H9 (cell line): Measurements from ENCODE around the gene ETV4. TPM values are rescaled to one million over a fixed set of nuclear protein-coding genes. Genes with fewer than 3 reads are reported as not detected.

Experiments
- DNase-seq: peaks from one replicate; pipeline ENCODE4 v3.0.0-alpha.2; 2017
- H2AFZ ChIP-seq: one replicate; pipeline ENCODE4 v1.6.1; 2013; ENCODE audit warnings: mild to moderate bottlenecking, low read length, control low read depth, moderate library complexity
- H2AK5ac ChIP-seq: 2 replicates; pipeline ENCODE4 v1.6.1; 2013; ENCODE audit warnings: low read length, control low read depth, mixed read lengths; ENCODE audit not compliant: insufficient read length
- H2BK120ac ChIP-seq: one replicate; pipeline ENCODE4 v1.6.1; 2013; ENCODE audit warnings: low read depth, mild to moderate bottlenecking, low read length, control low read depth, inconsistent platforms; ENCODE audit not compliant: poor library complexity, severe bottlenecking
- H2BK12ac ChIP-seq: 2 replicates; pipeline ENCODE4 v1.6.1; 2013; ENCODE audit warnings: low read length, control low read depth, mixed read lengths, low read depth; ENCODE audit not compliant: insufficient read length
- H2BK15ac ChIP-seq: 2 replicates; pipeline ENCODE4 v1.6.1; 2013; ENCODE audit warnings: low read depth, low read length, control low read depth
- H2BK20ac ChIP-seq: one replicate; pipeline ENCODE4 v1.6.1; 2013; ENCODE audit warnings: low read depth, mild to moderate bottlenecking, low read length, control low read depth, inconsistent platforms; ENCODE audit not compliant: poor library complexity, severe bottlenecking
- H2BK5ac ChIP-seq: 2 replicates; pipeline ENCODE4 v1.6.1; 2013; ENCODE audit warnings: low read length, control low read depth, mixed read lengths; ENCODE audit not compliant: insufficient read length
- H3K14ac ChIP-seq: 2 replicates; pipeline ENCODE4 v1.6.1; 2013; ENCODE audit warnings: low read length, control low read depth; ENCODE audit not compliant: insufficient read depth
- H3K18ac ChIP-seq: 2 replicates; pipeline ENCODE4 v1.6.1; 2013; ENCODE audit warnings: low read depth, mild to moderate bottlenecking, mixed read lengths, low read length, control low read depth; ENCODE audit not compliant: insufficient read length
- H3K23ac ChIP-seq: 2 replicates; pipeline ENCODE4 v1.6.1; 2013; ENCODE audit warnings: low read length, control low read depth, mixed read lengths, low read depth; ENCODE audit not compliant: insufficient read length
- H3K23me2 ChIP-seq: 2 replicates; pipeline ENCODE4 v1.6.1; 2013; ENCODE audit warnings: low read depth, mild to moderate bottlenecking, mixed read lengths, low read length, control low read depth; ENCODE audit not compliant: insufficient read length, poor library complexity, severe bottlenecking
- H3K27ac ChIP-seq: 2 replicates; pipeline ENCODE4 v1.5.1; 2013; ENCODE audit warnings: low read length, control low read depth, mixed read lengths, low read depth; ENCODE audit not compliant: insufficient read length
- H3K27me3 ChIP-seq: 2 replicates; pipeline ENCODE4 v1.6.1; 2013; ENCODE audit warnings: low read length, control low read depth, inconsistent platforms; ENCODE audit not compliant: insufficient read depth
- H3K4ac ChIP-seq: 2 replicates; pipeline ENCODE4 v1.6.1; 2013; ENCODE audit warnings: low read depth, mild to moderate bottlenecking, control low read depth, inconsistent platforms, low read length, moderate library complexity
- H3K4me1 ChIP-seq: 2 replicates; pipeline ENCODE4 v1.6.1; 2013; ENCODE audit warnings: low read length, control low read depth, inconsistent platforms; ENCODE audit not compliant: insufficient read depth
- H3K4me2 ChIP-seq: 2 replicates; pipeline ENCODE4 v1.6.1; 2013; ENCODE audit warnings: low read length, control low read depth, mixed read lengths; ENCODE audit not compliant: insufficient read length, insufficient read depth
- H3K56ac ChIP-seq: 2 replicates; pipeline ENCODE4 v1.6.1; 2013; ENCODE audit warnings: low read depth, mild to moderate bottlenecking, mixed read lengths, low read length, control low read depth; ENCODE audit not compliant: insufficient read length
- H3K79me1 ChIP-seq: 2 replicates; pipeline ENCODE4 v1.6.1; 2013; ENCODE audit warnings: low read depth, mild to moderate bottlenecking, moderate library complexity, low read length, control low read depth, inconsistent platforms; ENCODE audit not compliant: insufficient read depth, poor library complexity, severe bottlenecking
- H3K79me2 ChIP-seq: 2 replicates; pipeline ENCODE4 v1.6.1; 2013; ENCODE audit warnings: low read length, control low read depth, inconsistent platforms; ENCODE audit not compliant: insufficient read depth
- H3K9ac ChIP-seq: 2 replicates; pipeline ENCODE4 v1.6.1; 2013; ENCODE audit warnings: low read length, control low read depth, mixed read lengths; ENCODE audit not compliant: insufficient read length; ENCODE audit errors: extremely low read depth
- H3K9me3 ChIP-seq: one replicate; pipeline ENCODE4 v1.6.1; 2013; ENCODE audit warnings: low read depth, low read length, inconsistent platforms; ENCODE audit not compliant: control insufficient read depth
- H3T11ph ChIP-seq: one replicate; pipeline ENCODE4 v1.6.1; 2013; ENCODE audit warnings: mild to moderate bottlenecking, low read length, control low read depth, inconsistent platforms
- H4K20me1 ChIP-seq: one replicate; pipeline ENCODE4 v1.6.1; 2013; ENCODE audit not compliant: control insufficient read depth, insufficient read length, insufficient read depth
- H4K5ac ChIP-seq: 2 replicates; pipeline ENCODE4 v1.6.1; 2013; ENCODE audit warnings: low read depth, mild to moderate bottlenecking, mixed read lengths, low read length, control low read depth; ENCODE audit not compliant: insufficient read length
- H4K8ac ChIP-seq: replicated peaks from 2 replicates; pipeline ENCODE4 v1.6.1; 2013; ENCODE audit warnings: low read length, control low read depth, mixed read lengths, low read depth; ENCODE audit not compliant: insufficient read length
- H4K91ac ChIP-seq: 2 replicates; pipeline ENCODE4 v1.6.1; 2013; ENCODE audit warnings: low read depth, mild to moderate bottlenecking, moderate library complexity, mixed read lengths, low read length, control low read depth; ENCODE audit not compliant: insufficient read length
- H3K27ac Mint-ChIP-seq, 3 experiments: 2 replicates in 2 of 3; 3 replicates in 1 of 3; pipeline ENCODE4 v1.8.0; 2020 to 2021; ENCODE audit warnings: mixed read lengths in 3 of 3, mild to moderate bottlenecking in 1 of 3, moderate library complexity in 1 of 3
- H3K27me3 Mint-ChIP-seq: 2 replicates; pipeline ENCODE4 v1.8.0; 2021; ENCODE audit warnings: low read depth, mild to moderate bottlenecking, moderate library complexity, mixed read lengths
- H3K36me3 Mint-ChIP-seq, 3 experiments: 2 replicates in 2 of 3; 3 replicates in 1 of 3; pipeline ENCODE4 v1.8.0; 2020 to 2021; ENCODE audit warnings: low read depth in 3 of 3, mixed read lengths in 3 of 3; ENCODE audit not compliant: insufficient read depth in 1 of 3
- H3K4me1 Mint-ChIP-seq, 2 experiments: 2 replicates each; pipeline ENCODE4 v1.8.0; 2020; ENCODE audit warnings: mixed read lengths in 2 of 2
- H3K4me3 Mint-ChIP-seq, 2 experiments: 2 replicates in 1 of 2; 3 replicates in 1 of 2; pipeline ENCODE4 v1.8.0; 2020 to 2021; ENCODE audit warnings: mild to moderate bottlenecking in 2 of 2, mixed read lengths in 2 of 2, moderate library complexity in 1 of 2
- H3K9me3 Mint-ChIP-seq, 2 experiments: 2 replicates in 1 of 2; 3 replicates in 1 of 2; pipeline ENCODE4 v1.8.0; 2020; ENCODE audit warnings: mild to moderate bottlenecking in 2 of 2, mixed read lengths in 2 of 2, moderate library complexity in 1 of 2
- WGBS: extraction: QIAGEN DNeasy Blood & Tissue Kit; methylation state at CpG from one replicate; pipeline ENCODE4 v1.1.7; 2013; ENCODE audit warnings: missing lambda C conversion rate, low lambda C conversion rate, mixed read lengths; ENCODE audit not compliant: insufficient read length; ENCODE audit errors: extremely low coverage; 5-methylcytosine and 5-hydroxymethylcytosine counted together
- total RNA-seq: library from RNA; stranded (reverse); gene quantifications from 2 replicates; pipeline ENCODE4 v1.2.1, GENCODE V29; 2021
- TF ChIP-seq, protein P1 (sequence below): fragments of 200-600 bp; sonication (generic); conservative IDR thresholded peaks from 3 replicates; pipeline ENCODE4 v1.8.0; 2021; ENCODE audit warnings: antibody characterized with exemption, mild to moderate bottlenecking

Gene ETV4
- total RNA-seq, 1 experiment from 2014 or later = 74.4 TPM

DNA sequence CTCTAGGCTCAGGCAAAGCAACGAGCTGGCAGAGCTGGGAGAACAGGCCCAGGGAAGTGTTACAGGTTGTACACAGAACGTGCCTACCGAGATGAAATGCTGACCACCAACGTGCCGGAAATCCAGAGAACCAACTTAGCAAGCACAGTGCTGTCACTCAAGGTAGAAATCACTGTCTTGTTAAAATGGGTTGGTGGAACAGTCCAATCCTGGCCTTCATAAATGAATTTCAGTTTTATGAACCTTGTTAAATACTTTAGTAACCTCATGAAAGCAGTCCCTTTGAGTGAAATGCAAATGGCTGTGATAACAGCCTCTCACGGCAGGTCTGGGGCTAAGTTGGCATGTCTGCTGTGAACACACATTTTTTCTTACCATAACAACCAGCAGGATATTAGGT lies 29.0 kb downstream of the ETV4 start:
- no peak overlapping the region for H3K23ac ChIP-seq
- H3K4ac ChIP-seq = no peak overlapping the region
- no peaks in the 10 kb centered on the region for H3K4me1 ChIP-seq
- H3K23me2 ChIP-seq = no peaks in the 10 kb centered on the region
- peaks cover 22 to 86% (median 76%) of the 10 kb centered on the region in 3 experiments for H3K36me3 Mint-ChIP-seq
- no peaks in the 10 kb centered on the region for H3K27me3 Mint-ChIP-seq
- peaks cover 0 to 2% of the 10 kb centered on the region in 2 experiments; a peak in 2 of 4 replicates for H3K4me1 Mint-ChIP-seq
- H3K56ac ChIP-seq = no peak overlapping the region
- H3K79me1 ChIP-seq = no peaks in the 10 kb centered on the region
- H2BK120ac ChIP-seq = no peak overlapping the region
- H2BK5ac ChIP-seq = no peak overlapping the region
- H3T11ph ChIP-seq = no peak overlapping the region
- H3K4me2 ChIP-seq = no peak overlapping the region
- WGBS = no CpG with 5 or more reads among the region's 6 CpGs
- H4K8ac ChIP-seq = no peak overlapping the region
- H3K27me3 ChIP-seq = no peaks in the 10 kb centered on the region
- no peak overlapping the region for H2BK20ac ChIP-seq
- no peak overlapping the region for H3K14ac ChIP-seq
- DNase-seq = no peak
- no peak overlapping the region for H2AFZ ChIP-seq
- no peak overlapping the region for H4K91ac ChIP-seq
- no peak overlapping the region for H3K4me3 Mint-ChIP-seq
- no peaks in the 10 kb centered on the region for H4K20me1 ChIP-seq
- H4K5ac ChIP-seq = no peak overlapping the region
- H2BK12ac ChIP-seq = no peak overlapping the region
- TF ChIP-seq, protein P1, sequence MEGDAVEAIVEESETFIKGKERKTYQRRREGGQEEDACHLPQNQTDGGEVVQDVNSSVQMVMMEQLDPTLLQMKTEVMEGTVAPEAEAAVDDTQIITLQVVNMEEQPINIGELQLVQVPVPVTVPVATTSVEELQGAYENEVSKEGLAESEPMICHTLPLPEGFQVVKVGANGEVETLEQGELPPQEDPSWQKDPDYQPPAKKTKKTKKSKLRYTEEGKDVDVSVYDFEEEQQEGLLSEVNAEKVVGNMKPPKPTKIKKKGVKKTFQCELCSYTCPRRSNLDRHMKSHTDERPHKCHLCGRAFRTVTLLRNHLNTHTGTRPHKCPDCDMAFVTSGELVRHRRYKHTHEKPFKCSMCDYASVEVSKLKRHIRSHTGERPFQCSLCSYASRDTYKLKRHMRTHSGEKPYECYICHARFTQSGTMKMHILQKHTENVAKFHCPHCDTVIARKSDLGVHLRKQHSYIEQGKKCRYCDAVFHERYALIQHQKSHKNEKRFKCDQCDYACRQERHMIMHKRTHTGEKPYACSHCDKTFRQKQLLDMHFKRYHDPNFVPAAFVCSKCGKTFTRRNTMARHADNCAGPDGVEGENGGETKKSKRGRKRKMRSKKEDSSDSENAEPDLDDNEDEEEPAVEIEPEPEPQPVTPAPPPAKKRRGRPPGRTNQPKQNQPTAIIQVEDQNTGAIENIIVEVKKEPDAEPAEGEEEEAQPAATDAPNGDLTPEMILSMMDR = no peak
- H3K18ac ChIP-seq = no peak overlapping the region
- H3K27ac Mint-ChIP-seq = peak overlapping the region in 1 of 3 experiments; percentile 50; a peak in 1 of 7 replicates
- no peak overlapping the region for H2AK5ac ChIP-seq
- no peaks in the 10 kb centered on the region for H3K9me3 Mint-ChIP-seq
- no peaks in the 10 kb centered on the region for H3K9me3 ChIP-seq
- no peak overlapping the region for H2BK15ac ChIP-seq
- H3K27ac ChIP-seq = no peak overlapping the region
- H3K79me2 ChIP-seq = no peaks in the 10 kb centered on the region
- H3K9ac ChIP-seq = no peak overlapping the region
